Endodermal cell (in vitro differentiated cells): ENCODE results near the gene IPPK. TPM values are rescaled to one million over a fixed set of nuclear protein-coding genes. Genes with fewer than 3 reads are reported as not detected.

Experiments used
- DNase-seq: peaks from one replicate; pipeline ENCODE4 v3.0.0-alpha.2; 2017
- H3K27ac ChIP-seq: 2 replicates; pipeline ENCODE4 v1.5.1; 2013; ENCODE audit warnings: mild to moderate bottlenecking, low read depth, low read length, moderate library complexity
- H3K27me3 ChIP-seq: 2 replicates; pipeline ENCODE4 v1.6.1; 2013; ENCODE audit warnings: mild to moderate bottlenecking, low read length, moderate library complexity; ENCODE audit not compliant: insufficient read depth, control insufficient read depth, poor library complexity, severe bottlenecking
- H3K36me3 ChIP-seq: 2 replicates; pipeline ENCODE4 v1.7.0; 2013; ENCODE audit warnings: mild to moderate bottlenecking, low read length, moderate library complexity; ENCODE audit not compliant: control insufficient read depth, insufficient read depth
- H3K4me1 ChIP-seq: one replicate; pipeline ENCODE4 v1.7.0; 2013; ENCODE audit warnings: low read length; ENCODE audit not compliant: control insufficient read depth, insufficient read depth
- H3K4me3 ChIP-seq: 2 replicates; pipeline ENCODE4 v1.5.1; 2013; ENCODE audit warnings: mild to moderate bottlenecking, low read length, moderate library complexity
- H3K9ac ChIP-seq: 2 replicates; pipeline ENCODE4 v1.6.1; 2013; ENCODE audit warnings: mild to moderate bottlenecking, low read length, moderate library complexity; ENCODE audit not compliant: poor library complexity, severe bottlenecking; ENCODE audit errors: extremely low read depth
- H3K9me3 ChIP-seq: 2 replicates; pipeline ENCODE4 v1.6.1; 2013; ENCODE audit warnings: mild to moderate bottlenecking, low read length, moderate library complexity; ENCODE audit not compliant: control insufficient read depth
- H3K27ac Mint-ChIP-seq: 2 replicates; pipeline ENCODE4 v1.8.0; 2020; ENCODE audit warnings: mixed read lengths
- H3K27me3 Mint-ChIP-seq: 2 replicates; pipeline ENCODE4 v1.8.0; 2021; ENCODE audit warnings: mild to moderate bottlenecking, mixed read lengths; ENCODE audit not compliant: insufficient read depth
- H3K36me3 Mint-ChIP-seq: 2 replicates; pipeline ENCODE4 v1.8.0; 2020; ENCODE audit warnings: low read depth, mixed read lengths
- H3K4me1 Mint-ChIP-seq: 2 replicates; pipeline ENCODE4 v1.8.0; 2020; ENCODE audit warnings: mixed read lengths
- H3K4me3 Mint-ChIP-seq: 2 replicates; pipeline ENCODE4 v1.8.0; 2020; ENCODE audit warnings: mild to moderate bottlenecking, moderate library complexity, mixed read lengths
- H3K9me3 Mint-ChIP-seq: 2 replicates; pipeline ENCODE4 v1.8.0; 2020; ENCODE audit warnings: mild to moderate bottlenecking, mixed read lengths
- WGBS, 2 experiments: methylation state at CpG; one replicate each; pipeline versions ENCODE4 v1.1.5 to v1.1.7; 2013; ENCODE audit warnings: missing lambda C conversion rate in 2 of 2, mixed read lengths in 1 of 2; ENCODE audit not compliant: insufficient coverage in 1 of 2, insufficient read length in 1 of 2; 5-methylcytosine and 5-hydroxymethylcytosine counted together
- total RNA-seq, 2 donors: library from RNA; stranded (reverse); fragmentation: NEBNext Ultra II Directional in 1 of 2; extraction: Animal tissue kit (Norgen Biotek cat#: 25700) in 1 of 2; gene quantifications; 2 replicates in 1 of 2; 3 replicates in 1 of 2; pipeline ENCODE4 v1.2.1, GENCODE V29; 2021
- TF ChIP-seq, protein P1 (sequence below): fragments of 200-600 bp; sonication (generic); conservative IDR thresholded peaks from 2 replicates; pipeline ENCODE4 v1.5.0; 2021; ENCODE audit warnings: antibody characterized with exemption, mild to moderate bottlenecking

The IPPK gene
- total RNA-seq, 2 donors from 2014 or later = 9.3 TPM

DNA sequence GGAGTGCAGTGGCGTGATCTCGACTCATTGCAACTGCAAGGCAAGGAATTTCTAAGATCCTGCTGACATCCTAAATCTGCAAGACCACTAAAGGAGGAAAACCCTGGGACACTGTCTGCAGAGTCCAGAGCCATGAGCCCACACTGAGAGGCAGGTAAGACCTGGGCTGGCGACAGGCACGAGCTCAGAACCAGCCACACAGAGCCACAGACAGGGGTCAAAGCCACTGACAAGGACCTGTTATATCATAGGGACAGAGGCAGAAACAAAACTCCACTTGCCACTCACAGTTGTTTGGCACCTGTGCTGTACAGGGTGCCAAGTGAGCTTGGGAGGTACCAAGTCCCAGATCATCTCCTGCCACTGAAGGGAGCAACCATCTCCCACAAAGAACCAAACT lies 34.2 kb downstream of the IPPK start:
- peak; percentile 33 for DNase-seq
- Mint-ChIP-seq H3K4me3 (no peak overlapping the region), H3K27ac (peak overlapping the region; percentile 27), H3K9me3 (no peaks in the 10 kb centered on the region), H3K36me3 (peaks cover 43% of the 10 kb centered on the region), H3K27me3 (no peaks in the 10 kb centered on the region), H3K4me1 (peaks cover 2% of the 10 kb centered on the region)
- Histone ChIP-seq H3K9ac (no peak overlapping the region), H3K36me3 (peaks cover 47% of the 10 kb centered on the region), H3K27ac (no peak overlapping the region), H3K4me1 (no peaks in the 10 kb centered on the region), H3K4me3 (no peak overlapping the region), H3K27me3 (no peaks in the 10 kb centered on the region), H3K9me3 (no peaks in the 10 kb centered on the region)
- TF ChIP-seq, protein P1, sequence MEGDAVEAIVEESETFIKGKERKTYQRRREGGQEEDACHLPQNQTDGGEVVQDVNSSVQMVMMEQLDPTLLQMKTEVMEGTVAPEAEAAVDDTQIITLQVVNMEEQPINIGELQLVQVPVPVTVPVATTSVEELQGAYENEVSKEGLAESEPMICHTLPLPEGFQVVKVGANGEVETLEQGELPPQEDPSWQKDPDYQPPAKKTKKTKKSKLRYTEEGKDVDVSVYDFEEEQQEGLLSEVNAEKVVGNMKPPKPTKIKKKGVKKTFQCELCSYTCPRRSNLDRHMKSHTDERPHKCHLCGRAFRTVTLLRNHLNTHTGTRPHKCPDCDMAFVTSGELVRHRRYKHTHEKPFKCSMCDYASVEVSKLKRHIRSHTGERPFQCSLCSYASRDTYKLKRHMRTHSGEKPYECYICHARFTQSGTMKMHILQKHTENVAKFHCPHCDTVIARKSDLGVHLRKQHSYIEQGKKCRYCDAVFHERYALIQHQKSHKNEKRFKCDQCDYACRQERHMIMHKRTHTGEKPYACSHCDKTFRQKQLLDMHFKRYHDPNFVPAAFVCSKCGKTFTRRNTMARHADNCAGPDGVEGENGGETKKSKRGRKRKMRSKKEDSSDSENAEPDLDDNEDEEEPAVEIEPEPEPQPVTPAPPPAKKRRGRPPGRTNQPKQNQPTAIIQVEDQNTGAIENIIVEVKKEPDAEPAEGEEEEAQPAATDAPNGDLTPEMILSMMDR = no peak
- WGBS, 2 experiments = 90 to 100% methylated on average over 4 of the region's 4 CpGs

DNA sequence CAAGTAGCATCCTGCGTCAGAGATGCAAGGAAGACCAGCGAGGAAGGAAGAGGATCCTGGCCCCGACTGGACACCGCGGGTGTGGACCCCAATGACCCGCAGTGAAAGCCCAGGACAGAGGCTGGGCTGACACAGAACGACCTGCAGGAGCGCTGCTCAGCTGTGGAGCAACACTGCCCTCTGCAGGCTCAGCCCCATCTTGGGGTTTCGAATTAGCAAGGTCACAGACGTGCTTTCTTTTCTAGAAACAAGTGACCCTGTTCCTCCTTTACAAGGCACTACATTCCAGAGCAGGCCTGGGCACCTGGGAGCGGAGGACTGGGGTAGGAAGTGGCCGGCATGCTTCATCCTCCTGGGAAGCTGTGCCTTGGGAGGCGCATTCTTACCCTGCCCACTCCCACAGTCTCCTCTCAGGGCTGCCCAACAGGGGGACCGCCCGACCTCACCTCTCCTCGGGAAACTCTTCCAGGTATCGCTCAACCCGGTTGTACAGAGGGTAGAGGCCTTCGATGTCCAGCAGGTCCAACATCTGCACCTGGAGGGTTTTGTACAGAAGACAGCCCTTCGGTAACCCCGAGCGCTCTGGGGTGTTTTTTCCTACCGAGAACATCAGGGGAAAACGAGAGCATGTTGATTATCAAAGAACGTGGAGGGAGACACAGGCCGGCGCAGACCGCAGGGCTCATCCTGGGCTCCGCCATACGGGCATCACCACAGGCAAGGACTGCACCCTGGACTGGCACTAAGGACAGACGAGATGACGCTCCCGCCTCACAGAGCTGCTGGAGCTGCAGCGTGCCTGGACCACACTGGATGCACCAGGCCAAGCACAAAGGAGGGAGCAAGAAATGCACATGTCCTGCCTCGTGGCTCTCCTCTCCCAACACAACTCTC lies 35.0 kb downstream of the IPPK start:
- TF ChIP-seq, protein P1 = peak; percentile 99
- H3K36me3 Mint-ChIP-seq = peaks cover 48% of the 10 kb centered on the region
- H3K9me3 Mint-ChIP-seq = no peaks in the 10 kb centered on the region
- peaks cover 2% of the 10 kb centered on the region for H3K4me1 Mint-ChIP-seq
- DNase-seq = peak; percentile 97
- Histone ChIP-seq H3K4me1 (no peaks in the 10 kb centered on the region), H3K4me3 (no peak overlapping the region), H3K9ac (no peak overlapping the region), H3K9me3 (no peaks in the 10 kb centered on the region), H3K36me3 (peaks cover 47% of the 10 kb centered on the region), H3K27ac (no peak overlapping the region), H3K27me3 (no peaks in the 10 kb centered on the region)
- H3K27me3 Mint-ChIP-seq = no peaks in the 10 kb centered on the region
- H3K4me3 Mint-ChIP-seq = no peak overlapping the region
- peak overlapping the region; percentile 77 for H3K27ac Mint-ChIP-seq
- WGBS, 2 experiments = 71 to 74% methylated on average over 23 to 35 of the region's 35 CpGs

DNA sequence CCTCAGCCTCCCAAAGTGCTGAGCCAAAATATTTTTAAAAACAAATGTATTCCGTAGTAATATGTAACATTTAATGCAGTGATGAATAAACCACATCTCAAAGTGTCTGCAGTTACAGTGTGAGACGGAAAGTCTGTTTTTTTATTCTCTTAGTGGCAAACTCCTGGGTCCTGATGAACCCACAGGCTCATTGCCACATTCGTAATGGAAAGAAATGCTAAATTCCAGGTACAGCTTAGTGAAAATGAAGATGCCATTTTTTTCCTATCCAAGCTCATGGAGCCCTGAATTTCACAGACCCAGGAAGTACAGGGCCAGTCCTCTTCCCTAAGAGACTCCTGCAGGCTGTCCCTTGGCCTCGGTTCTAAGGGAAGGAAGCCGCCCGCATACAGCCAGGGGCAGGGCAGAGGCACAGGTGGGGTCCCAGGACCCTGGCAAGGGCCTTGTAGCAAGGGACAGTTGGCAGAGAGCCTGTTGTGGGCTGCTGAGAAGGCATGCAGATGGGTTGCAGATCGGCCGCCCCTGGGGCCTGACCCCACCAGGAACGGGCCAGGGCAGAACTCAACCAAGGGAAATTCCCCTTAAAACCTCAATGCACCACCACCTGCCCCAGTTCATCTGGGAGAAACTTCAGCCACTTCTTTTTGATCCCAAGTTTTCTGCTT lies 36.2 kb downstream of the IPPK start:
- H3K4me1 Mint-ChIP-seq = peaks cover 2% of the 10 kb centered on the region
- TF ChIP-seq, protein P1 = no peak
- H3K27ac Mint-ChIP-seq = no peak overlapping the region
- H3K9me3 Mint-ChIP-seq = no peaks in the 10 kb centered on the region
- Histone ChIP-seq H3K4me1 (no peaks in the 10 kb centered on the region), H3K9me3 (no peaks in the 10 kb centered on the region), H3K27me3 (no peaks in the 10 kb centered on the region), H3K36me3 (peaks cover 43% of the 10 kb centered on the region), H3K27ac (no peak overlapping the region), H3K9ac (no peak overlapping the region), H3K4me3 (no peak overlapping the region)
- DNase-seq = peak; percentile 19
- WGBS, 2 experiments = 81 to 96% methylated on average over 5 to 9 of the region's 9 CpGs
- peaks cover 54% of the 10 kb centered on the region for H3K36me3 Mint-ChIP-seq
- H3K4me3 Mint-ChIP-seq = no peak overlapping the region
- no peaks in the 10 kb centered on the region for H3K27me3 Mint-ChIP-seq
